Caco-2 (cell line): Measurements from ENCODE around the gene CNDP2. TPM values are rescaled to one million over a fixed set of nuclear protein-coding genes. Genes with fewer than 3 reads are reported as not detected.

Experiments
- BruUV-seq: library from RNA; stranded (reverse); fragments of 400-500 nt; replicated peaks from 2 replicates; lab custom pipeline; 2021; lab: Mats Ljungman, UMichigan
- CTCF ChIA-PET: fragments of 300-600 bp; sonication (Branson Sonifier 250); formaldehyde crosslinking; loops from one replicate; lab custom pipeline; 2022; ENCODE audit warnings: antibody characterized with exemption; lab: Charles Lee
- POLR2A ChIA-PET: fragments of 300-600 bp; sonication (Branson Sonifier 250); formaldehyde crosslinking; loops from one replicate; lab custom pipeline; 2022; ENCODE audit warnings: antibody characterized with exemption; lab: Charles Lee
- DNase-seq, 2 experiments: peaks; one replicate each; pipeline versions ENCODE4 v3.0.0 to v3.0.0-alpha.2; 2020 to 2022
- H3K27me3 ChIP-seq: replicated peaks from 2 replicates; pipeline ENCODE4 v1.6.0; 2011; ENCODE audit warnings: low read length; ENCODE audit not compliant: control insufficient read depth, insufficient read depth
- H3K36me3 ChIP-seq: 2 replicates; pipeline ENCODE4 v1.5.1; 2011; ENCODE audit warnings: low read length; ENCODE audit not compliant: control insufficient read depth, insufficient read depth
- H3K4me1 ChIP-seq: fragments of 250-450 bp; sonication (Bioruptor Pico); 2 replicates; pipeline ENCODE4 v1.5.1; 2020; ENCODE audit warnings: mild to moderate bottlenecking
- H3K4me3 ChIP-seq: 2 replicates; pipeline ENCODE4 v1.5.1; 2011; ENCODE audit warnings: low read depth, mild to moderate bottlenecking, control low read depth, low read length
- H3K9me3 ChIP-seq: fragments of 250-450 bp; sonication (Bioruptor Pico); 2 replicates; pipeline ENCODE4 v1.5.1; 2020; ENCODE audit warnings: mild to moderate bottlenecking, moderate library complexity
- H3K27ac Mint-ChIP-seq: one replicate; pipeline ENCODE4 v1.8.0; 2022; ENCODE audit warnings: mixed read lengths; ENCODE audit not compliant: unreplicated experiment
- H3K27me3 Mint-ChIP-seq: one replicate; pipeline ENCODE4 v1.8.0; 2022; ENCODE audit warnings: mixed read lengths; ENCODE audit not compliant: insufficient read depth, unreplicated experiment
- H3K36me3 Mint-ChIP-seq: one replicate; pipeline ENCODE4 v1.8.0; 2022; ENCODE audit warnings: mild to moderate bottlenecking, mixed read lengths; ENCODE audit not compliant: insufficient read depth, unreplicated experiment
- H3K4me1 Mint-ChIP-seq: one replicate; pipeline ENCODE4 v1.8.0; 2022; ENCODE audit warnings: low read depth, mixed read lengths; ENCODE audit not compliant: unreplicated experiment
- H3K4me3 Mint-ChIP-seq: one replicate; pipeline ENCODE4 v1.8.0; 2022; ENCODE audit warnings: mild to moderate bottlenecking, moderate library complexity, mixed read lengths; ENCODE audit not compliant: unreplicated experiment
- H3K9me3 Mint-ChIP-seq: one replicate; pipeline ENCODE4 v1.8.0; 2022; ENCODE audit warnings: mixed read lengths; ENCODE audit not compliant: unreplicated experiment
- intact Hi-C: fragments of 100-400 bp; cut with micrococcal nuclease; formaldehyde crosslinking; loops from one replicate; pipeline ENCODE4 v1.10.0; 2022; ENCODE audit not compliant: unreplicated experiment
- total RNA-seq: library from RNA; stranded (reverse); gene quantifications from 2 replicates; pipeline ENCODE4 v1.2.3, GENCODE V29; 2022
- TF ChIP-seq, protein P1 (sequence below), 2 experiments: fragments of 200-600 bp in 1 of 2; IDR thresholded peaks; 1 replicate in 1 of 2; 2 replicates in 1 of 2; pipeline versions ENCODE4 v1.5.1 to v1.8.0; 2011 to 2022; ENCODE audit warnings: antibody characterized with exemption in 1 of 2, control low read depth in 1 of 2, inconsistent platforms in 1 of 2, low read depth in 1 of 2, low read length in 1 of 2, mild to moderate bottlenecking in 1 of 2, moderate library complexity in 1 of 2; ENCODE audit not compliant: insufficient read depth in 1 of 2, severe bottlenecking in 1 of 2, unreplicated experiment in 1 of 2

The CNDP2 gene
- total RNA-seq, 1 experiment from 2014 or later, result 113 TPM

DNA sequence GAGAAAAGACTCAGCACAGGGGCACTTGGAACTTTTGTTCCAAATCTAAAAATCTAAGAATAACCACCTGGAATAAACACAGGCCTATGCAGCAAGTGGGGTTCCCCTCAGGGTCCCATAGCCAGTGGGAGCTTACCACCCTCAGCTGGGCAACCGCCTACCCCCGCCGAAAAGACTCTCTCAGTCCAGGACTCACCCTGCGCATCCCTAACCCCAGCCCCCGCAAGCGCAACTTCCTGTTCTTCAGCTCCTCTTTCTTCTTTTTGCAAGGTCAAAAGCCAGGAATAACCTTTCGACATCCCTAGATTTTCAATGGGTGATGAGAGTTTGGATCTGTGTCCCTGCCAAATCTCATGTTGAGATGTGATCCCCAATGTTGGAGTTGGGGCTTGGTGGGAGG lies 51.7 kb downstream of the CNDP2 start:
- ChIA-PET CTCF (no interaction called here), POLR2A (no interaction called here)
- intact Hi-C loops, result no loop called here
- Mint-ChIP-seq H3K27me3 (no peaks in the 10 kb centered on the region), H3K9me3 (no peaks in the 10 kb centered on the region), H3K27ac (no peak overlapping the region), H3K4me3 (no peak overlapping the region), H3K4me1 (no peaks in the 10 kb centered on the region), H3K36me3 (no peaks in the 10 kb centered on the region)
- no peaks in the 10 kb centered on the region for H3K27me3 ChIP-seq
- no peaks in the 10 kb centered on the region for H3K9me3 ChIP-seq
- H3K4me3 ChIP-seq, result no peak overlapping the region
- peaks cover 2% of the 10 kb centered on the region; the same call in 1 of the 2 replicates for H3K4me1 ChIP-seq
- H3K36me3 ChIP-seq, result no peaks in the 10 kb centered on the region
- no peak for DNase-seq
- TF ChIP-seq, protein P1, sequence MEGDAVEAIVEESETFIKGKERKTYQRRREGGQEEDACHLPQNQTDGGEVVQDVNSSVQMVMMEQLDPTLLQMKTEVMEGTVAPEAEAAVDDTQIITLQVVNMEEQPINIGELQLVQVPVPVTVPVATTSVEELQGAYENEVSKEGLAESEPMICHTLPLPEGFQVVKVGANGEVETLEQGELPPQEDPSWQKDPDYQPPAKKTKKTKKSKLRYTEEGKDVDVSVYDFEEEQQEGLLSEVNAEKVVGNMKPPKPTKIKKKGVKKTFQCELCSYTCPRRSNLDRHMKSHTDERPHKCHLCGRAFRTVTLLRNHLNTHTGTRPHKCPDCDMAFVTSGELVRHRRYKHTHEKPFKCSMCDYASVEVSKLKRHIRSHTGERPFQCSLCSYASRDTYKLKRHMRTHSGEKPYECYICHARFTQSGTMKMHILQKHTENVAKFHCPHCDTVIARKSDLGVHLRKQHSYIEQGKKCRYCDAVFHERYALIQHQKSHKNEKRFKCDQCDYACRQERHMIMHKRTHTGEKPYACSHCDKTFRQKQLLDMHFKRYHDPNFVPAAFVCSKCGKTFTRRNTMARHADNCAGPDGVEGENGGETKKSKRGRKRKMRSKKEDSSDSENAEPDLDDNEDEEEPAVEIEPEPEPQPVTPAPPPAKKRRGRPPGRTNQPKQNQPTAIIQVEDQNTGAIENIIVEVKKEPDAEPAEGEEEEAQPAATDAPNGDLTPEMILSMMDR (IDR thresholded peaks at IDR 0.05; ENCODE audit: insufficient read depth in 1 of 2, low read depth in 1 of 2, low read length in 1 of 2, severe bottlenecking in 1 of 2, unreplicated experiment in 1 of 2), result no peak
- no TSS peak for BruUV-seq

DNA sequence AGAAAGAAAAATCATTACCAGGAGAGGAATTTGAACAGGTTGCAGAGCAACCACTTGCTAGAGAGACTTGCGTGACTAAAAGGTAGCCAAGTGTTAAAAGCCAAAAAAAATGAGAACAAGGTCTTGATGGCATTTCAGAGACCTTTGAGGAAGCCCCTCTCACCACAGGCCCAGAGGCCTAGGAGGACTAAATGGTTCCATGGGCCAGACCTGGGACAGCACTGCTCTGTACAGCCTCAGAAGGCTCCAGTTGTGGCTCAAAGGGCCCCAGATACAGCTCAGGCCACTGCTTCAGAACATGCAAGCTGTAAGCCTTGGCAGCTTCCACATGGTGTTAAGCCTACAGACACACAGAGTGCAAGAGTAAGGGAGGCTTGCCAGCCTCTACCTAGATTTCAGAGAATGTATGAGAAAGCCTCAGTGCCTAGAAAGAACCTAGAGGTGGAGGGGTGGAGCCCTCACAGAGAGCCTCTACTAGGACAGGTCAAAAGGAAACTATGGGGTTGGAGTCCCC lies 53.5 kb downstream of the CNDP2 start:
- no peaks in the 10 kb centered on the region for H3K36me3 ChIP-seq
- H3K36me3 Mint-ChIP-seq, result no peaks in the 10 kb centered on the region
- H3K4me3 Mint-ChIP-seq, result no peak overlapping the region
- POLR2A ChIA-PET, result no interaction called here
- no peak overlapping the region for H3K27ac Mint-ChIP-seq
- no peaks in the 10 kb centered on the region for H3K4me1 ChIP-seq
- CTCF ChIA-PET, result no interaction called here
- BruUV-seq, result no TSS peak
- no peaks in the 10 kb centered on the region for H3K9me3 ChIP-seq
- H3K27me3 Mint-ChIP-seq, result no peaks in the 10 kb centered on the region
- no peak overlapping the region for H3K4me3 ChIP-seq
- TF ChIP-seq, protein P1 (IDR thresholded peaks at IDR 0.05; ENCODE audit: insufficient read depth in 1 of 2, low read depth in 1 of 2, low read length in 1 of 2, severe bottlenecking in 1 of 2, unreplicated experiment in 1 of 2), result no peak
- H3K4me1 Mint-ChIP-seq, result no peaks in the 10 kb centered on the region
- DNase-seq, result no peak
- H3K9me3 Mint-ChIP-seq, result no peaks in the 10 kb centered on the region
- H3K27me3 ChIP-seq, result no peaks in the 10 kb centered on the region
- intact Hi-C loops, result no loop called here

DNA sequence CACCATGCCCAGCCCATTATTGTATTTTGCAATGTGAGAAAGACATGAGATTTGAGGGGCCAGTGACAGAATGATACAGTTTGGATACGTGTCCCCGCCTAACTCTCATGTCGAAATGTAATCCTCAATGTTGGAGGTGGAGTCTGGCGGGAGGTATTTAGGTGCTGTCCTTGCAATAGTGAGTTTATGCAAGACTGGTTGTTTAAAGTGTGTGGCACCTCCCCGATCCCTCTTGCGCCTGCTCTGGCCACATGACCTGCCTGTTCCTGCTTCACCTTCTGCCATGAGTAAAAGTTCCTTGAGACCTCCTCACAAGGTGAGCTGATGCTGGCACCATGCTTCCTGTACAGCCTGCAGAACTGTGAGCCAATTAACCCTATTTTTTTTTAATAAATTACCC lies 54.7 kb downstream of the CNDP2 start:
- Mint-ChIP-seq H3K9me3 (no peaks in the 10 kb centered on the region), H3K27me3 (no peaks in the 10 kb centered on the region), H3K36me3 (no peaks in the 10 kb centered on the region), H3K27ac (no peak overlapping the region), H3K4me3 (no peak overlapping the region), H3K4me1 (no peaks in the 10 kb centered on the region)
- Histone ChIP-seq H3K27me3 (no peaks in the 10 kb centered on the region), H3K36me3 (no peaks in the 10 kb centered on the region), H3K9me3 (no peaks in the 10 kb centered on the region), H3K4me1 (no peaks in the 10 kb centered on the region), H3K4me3 (no peak overlapping the region)
- TF ChIP-seq, protein P1 (IDR thresholded peaks at IDR 0.05; ENCODE audit: insufficient read depth in 1 of 2, low read depth in 1 of 2, low read length in 1 of 2, severe bottlenecking in 1 of 2, unreplicated experiment in 1 of 2), result no peak
- DNase-seq, result no peak
- ChIA-PET POLR2A (no interaction called here), CTCF (no interaction called here)
- intact Hi-C loops, result no loop called here
- no TSS peak for BruUV-seq
